ENCODE measurements around the gene PHF12.

The PHF12 gene

GRCh38 chr17:28950017-28950751 lies 1.1 kb downstream of the PHF12 start:
- no peak for DNase-seq (ENCODE audit: low read depth)
- peak; percentile 2; the same call in 1 of the 2 replicates for TF ChIP-seq CTCF (IDR thresholded peaks at IDR 0.05; ENCODE audit: control insufficient read depth, extremely low read depth, insufficient read depth)
- peak overlapping the region; percentile 85 for H3K4me3 ChIP-seq (ENCODE audit: low read depth, low read length)

- peak overlapping the region; percentile 85 for H3K4me3 ChIP-seq (ENCODE audit: low read depth, low read length)
- no peak for TF ChIP-seq CTCF (IDR thresholded peaks at IDR 0.05; ENCODE audit: control insufficient read depth, extremely low read depth, insufficient read depth)
- DNase-seq (ENCODE audit: low read depth), result no peak
Observed at GRCh38 chr17:28949185-28950016, 1.9 kb downstream of the PHF12 start.

- TF ChIP-seq CTCF (IDR thresholded peaks at IDR 0.05; ENCODE audit: control insufficient read depth, extremely low read depth, insufficient read depth), result no peak
- H3K4me3 ChIP-seq (ENCODE audit: low read depth, low read length), result peak overlapping the region; percentile 85
- DNase-seq (ENCODE audit: low read depth), result no peak
Observed at GRCh38 chr17:28948873-28949184, 2.5 kb downstream of the PHF12 start.

- H3K4me3 ChIP-seq (ENCODE audit: low read depth, low read length), result peak overlapping the region; percentile 85
- TF ChIP-seq CTCF (IDR thresholded peaks at IDR 0.05; ENCODE audit: control insufficient read depth, extremely low read depth, insufficient read depth), result no peak
- no peak for DNase-seq (ENCODE audit: low read depth)
Observed at GRCh38 chr17:28948342-28948741, 3.0 kb downstream of the PHF12 start.

GRCh38 chr17:28947639-28948038 lies 3.7 kb downstream of the PHF12 start:
- no peak for DNase-seq (ENCODE audit: low read depth)
- TF ChIP-seq CTCF (IDR thresholded peaks at IDR 0.05; ENCODE audit: control insufficient read depth, extremely low read depth, insufficient read depth), result no peak
- H3K4me3 ChIP-seq (ENCODE audit: low read depth, low read length), result peak overlapping the region; percentile 85

GRCh38 chr17:28946239-28946638 lies 5.1 kb downstream of the PHF12 start:
- TF ChIP-seq CTCF (IDR thresholded peaks at IDR 0.05; ENCODE audit: control insufficient read depth, extremely low read depth, insufficient read depth), result no peak
- DNase-seq (ENCODE audit: low read depth), result peak; percentile 98
- H3K4me3 ChIP-seq (ENCODE audit: low read depth, low read length), result peak overlapping the region; percentile 32
